ENCODE data around the gene ZNF609.

GRCh38 chr15:64586984-64587383 lies 126.6 kb downstream of the ZNF609 start:
- TF ChIP-seq POLR2A (IDR thresholded peaks at IDR 0.05) = no peak
- no peak for TF ChIP-seq CTCF (IDR thresholded peaks at IDR 0.05)
- no peak for TF ChIP-seq POLR2AphosphoS5 (IDR thresholded peaks at IDR 0.05)
- TF ChIP-seq EP300 (IDR thresholded peaks at IDR 0.05) = no peak

All from gastroesophageal sphincter (tissue), 3 donors.